ENCODE results near the gene PRR23B. TPM values are rescaled to one million over a fixed set of nuclear protein-coding genes. Genes with fewer than 3 reads are reported as not detected.

PRR23B gene
- polyA plus RNA-seq, 1 donor (not counting 4 experiments of a cell fraction or from before 2014, with no cell fraction given), result not detected

DNA sequence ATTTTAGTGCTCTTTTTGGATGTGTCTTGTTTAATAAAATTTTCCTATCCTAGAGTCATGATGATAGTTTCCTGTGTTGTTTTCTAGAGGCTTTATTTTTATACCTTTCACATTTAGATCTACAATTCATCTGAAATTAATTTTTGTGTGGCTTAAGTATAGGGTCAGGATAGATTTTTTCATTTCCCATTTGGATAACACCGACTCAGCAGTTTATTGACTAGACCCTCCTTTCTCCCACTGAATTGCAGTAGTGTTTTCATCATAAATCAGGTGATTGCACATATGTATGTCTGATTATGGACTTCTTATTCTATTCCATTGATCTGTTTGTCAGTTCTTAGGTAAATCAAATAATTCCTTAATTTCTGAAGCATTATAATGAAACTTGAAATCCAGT lies 25.0 kb downstream of the PRR23B start:
- Histone ChIP-seq H3K4me3 (ENCODE audit: control insufficient read depth in 2 of 3, extremely low read depth in 1 of 3, insufficient read depth in 2 of 3, low read depth in 1 of 3, low read length in 3 of 3) (no peak overlapping the region), H3K4me2 (ENCODE audit: control insufficient read depth, extremely low read depth, insufficient read depth, low read depth, low read length) (no peak overlapping the region), H3K4me1 (ENCODE audit: control insufficient read depth, extremely low read depth, insufficient read depth, low read length) (no peaks in the 10 kb centered on the region), H3K9me3 (ENCODE audit: control insufficient read depth, low read depth, low read length) (no peaks in the 10 kb centered on the region), H4K20me1 (ENCODE audit: control insufficient read depth, extremely low read depth, insufficient read depth, low read length) (no peaks in the 10 kb centered on the region), H3K9ac (ENCODE audit: control insufficient read depth, extremely low read depth, insufficient read depth, low read length) (no peak overlapping the region), H3K27ac (ENCODE audit: control insufficient read depth, insufficient read depth, low read length) (no peak overlapping the region), H3K27me3 (ENCODE audit: control insufficient read depth, extremely low read depth, insufficient read depth, low read length) (no peaks in the 10 kb centered on the region), H3K9me1 (ENCODE audit: control insufficient read depth, extremely low read depth, insufficient read depth, low read length) (no peaks in the 10 kb centered on the region), H3K36me3 (ENCODE audit: control insufficient read depth in 2 of 2, extremely low read depth in 1 of 2, insufficient read depth in 2 of 2, low read length in 2 of 2) (no peaks in the 10 kb centered on the region), H3K79me2 (ENCODE audit: control insufficient read depth, insufficient read depth, low read length) (no peaks in the 10 kb centered on the region), H2AFZ (ENCODE audit: control insufficient read depth, low read length) (no peak overlapping the region)
- FAIRE-seq (no peak), DNase-seq (ENCODE audit: low read depth, low spot score) (no peak)
- TF ChIP-seq EZH2 (IDR thresholded peaks at IDR 0.05; ENCODE audit: low read length), result no peak
- TF ChIP-seq CTCF (optimal IDR thresholded peaks at IDR 0.05 in 1 of 3, IDR thresholded peaks at IDR 0.05 in 1 of 3, conservative IDR thresholded peaks at IDR 0.05 in 1 of 3; ENCODE audit: extremely low read depth in 1 of 3, insufficient read depth in 2 of 3, low read length in 3 of 3), result no peak
- dilution Hi-C loops (cut with MboI; ENCODE audit: extremely low pct_ligation_motif_present, low sequenced_read_pairs), result no loop called here

DNA sequence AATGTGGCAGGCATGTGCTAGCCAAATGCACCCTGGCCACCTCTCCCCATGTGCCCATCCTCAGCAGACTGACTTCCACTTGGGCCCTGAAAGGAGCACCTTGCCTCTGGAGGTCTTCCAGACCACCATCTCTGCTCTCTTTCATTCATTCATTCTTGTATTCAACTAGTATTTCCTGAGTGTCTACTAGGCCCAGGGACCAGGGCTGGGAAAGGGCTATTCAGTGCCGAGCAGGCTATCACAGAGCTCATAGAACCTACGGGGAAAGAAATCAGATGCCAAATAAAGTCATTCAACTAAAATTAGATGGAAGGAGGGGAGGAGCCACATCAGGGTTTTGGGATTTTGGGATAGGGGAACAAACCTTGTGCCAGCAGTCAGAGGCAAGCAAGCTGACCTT lies 33.5 kb downstream of the PRR23B start:
- dilution Hi-C loops (cut with MboI; ENCODE audit: extremely low pct_ligation_motif_present, low sequenced_read_pairs), result no loop called here
- Histone ChIP-seq H3K79me2 (ENCODE audit: control insufficient read depth, insufficient read depth, low read length) (no peaks in the 10 kb centered on the region), H3K4me1 (ENCODE audit: control insufficient read depth, extremely low read depth, insufficient read depth, low read length) (no peaks in the 10 kb centered on the region), H3K9me1 (ENCODE audit: control insufficient read depth, extremely low read depth, insufficient read depth, low read length) (no peaks in the 10 kb centered on the region), H2AFZ (ENCODE audit: control insufficient read depth, low read length) (no peak overlapping the region), H3K27ac (ENCODE audit: control insufficient read depth, insufficient read depth, low read length) (no peak overlapping the region), H3K4me2 (ENCODE audit: control insufficient read depth, extremely low read depth, insufficient read depth, low read depth, low read length) (no peak overlapping the region), H3K9me3 (ENCODE audit: control insufficient read depth, low read depth, low read length) (no peaks in the 10 kb centered on the region), H4K20me1 (ENCODE audit: control insufficient read depth, extremely low read depth, insufficient read depth, low read length) (no peaks in the 10 kb centered on the region), H3K36me3 (ENCODE audit: control insufficient read depth in 2 of 2, extremely low read depth in 1 of 2, insufficient read depth in 2 of 2, low read length in 2 of 2) (no peaks in the 10 kb centered on the region), H3K27me3 (ENCODE audit: control insufficient read depth, extremely low read depth, insufficient read depth, low read length) (peaks cover 3% of the 10 kb centered on the region), H3K9ac (ENCODE audit: control insufficient read depth, extremely low read depth, insufficient read depth, low read length) (no peak overlapping the region), H3K4me3 (ENCODE audit: control insufficient read depth in 2 of 3, extremely low read depth in 1 of 3, insufficient read depth in 2 of 3, low read depth in 1 of 3, low read length in 3 of 3) (no peak overlapping the region)
- DNase-seq (ENCODE audit: low read depth, low spot score) (no peak), FAIRE-seq (no peak)
- TF ChIP-seq CTCF (optimal IDR thresholded peaks at IDR 0.05 in 1 of 3, IDR thresholded peaks at IDR 0.05 in 1 of 3, conservative IDR thresholded peaks at IDR 0.05 in 1 of 3; ENCODE audit: extremely low read depth in 1 of 3, insufficient read depth in 2 of 3, low read length in 3 of 3), result no peak
- TF ChIP-seq EZH2 (IDR thresholded peaks at IDR 0.05; ENCODE audit: low read length), result no peak
